AG10803 (cell line): ENCODE results near the gene ADAMTSL4.

Source experiments
- DNase-seq: peaks from one replicate; pipeline ENCODE4 v3.0.0; 2010; ENCODE audit warnings: low read depth
- H3K4me3 ChIP-seq: 2 replicates; pipeline ENCODE4 v1.5.1; 2011; ENCODE audit warnings: mild to moderate bottlenecking, low read length, control low read depth
- CTCF ChIP-seq: conservative IDR thresholded peaks from 2 replicates; pipeline ENCODE4 v1.5.1; 2011; ENCODE audit warnings: mild to moderate bottlenecking, low read length, control low read depth, inconsistent platforms

ADAMTSL4 gene

GRCh38 chr1:150512846-150513245 is 36.4 kb upstream of the ADAMTSL4 start:
- H3K4me3 ChIP-seq = no peak overlapping the region
- no peak for TF ChIP-seq CTCF
- DNase-seq = peak; percentile 67

GRCh38 chr1:150513351-150513791 is 35.8 kb upstream of the ADAMTSL4 start:
- peak; percentile 71 for DNase-seq
- H3K4me3 ChIP-seq = no peak overlapping the region
- TF ChIP-seq CTCF = no peak

GRCh38 chr1:150514260-150514659 is 34.9 kb upstream of the ADAMTSL4 start:
- no peak for TF ChIP-seq CTCF
- DNase-seq = no peak
- H3K4me3 ChIP-seq = no peak overlapping the region

- peak overlapping the region; percentile 69 for H3K4me3 ChIP-seq
- no peak for TF ChIP-seq CTCF
- DNase-seq = no peak
These were observed 34.3 kb upstream of the ADAMTSL4 start for GRCh38 chr1:150514913-150515327.

- peak within 1 kb of the TSS; percentile 69 for H3K4me3 ChIP-seq
- peak; percentile 94 for DNase-seq
- no peak; the same call in 1 of the 2 replicates for TF ChIP-seq CTCF
These were observed 33.7 kb upstream of the ADAMTSL4 start, which contains the start of gene FALEC for GRCh38 chr1:150515328-150516049. TSS of gene FALEC (plus strand) at chr1:150515752.

GRCh38 chr1:150516050-150516591 is 33.1 kb upstream of the ADAMTSL4 start:
- TF ChIP-seq CTCF = peak; percentile 7; the same call in 1 of the 2 replicates
- DNase-seq = no peak
- H3K4me3 ChIP-seq = peak overlapping the region; percentile 66

GRCh38 chr1:150516616-150517015 is 32.6 kb upstream of the ADAMTSL4 start:
- peak; percentile 5; the same call in 1 of the 2 replicates for TF ChIP-seq CTCF
- H3K4me3 ChIP-seq = no peak overlapping the region; the same call in 1 of the 2 replicates
- no peak for DNase-seq
